SU-DHL-6 (cell line): ENCODE results near the gene SUPT4H1.
A peak's percentile ranks its signal among the peaks of the same experiment; 100 is the strongest.

Experiments
- H2AFZ ChIP-seq: fragments of 200-600 bp; sonication (generic); 2 replicates; pipeline ENCODE4 v1.6.1; 2014; ENCODE audit warnings: low read depth, mild to moderate bottlenecking, moderate library complexity, mixed read lengths, antibody characterized with exemption, low read length; ENCODE audit not compliant: severe bottlenecking
- H3F3A ChIP-seq: fragments of 200-600 bp; shearing (Covaris generic); 2 replicates; pipeline ENCODE4 v1.6.0; 2016; ENCODE audit warnings: antibody characterized with exemption, mild to moderate bottlenecking; ENCODE audit not compliant: insufficient read depth
- H3K27ac ChIP-seq: fragments of 200-600 bp; sonication (generic); 2 replicates; pipeline ENCODE4 v1.5.1; 2016; ENCODE audit warnings: low read depth, mild to moderate bottlenecking, low read length, moderate library complexity, mixed read lengths
- H3K27me3 ChIP-seq: fragments of 200-600 bp; sonication (generic), shearing (Covaris generic); 2 replicates; pipeline ENCODE4 v1.6.0; 2014; ENCODE audit warnings: mild to moderate bottlenecking, low read length
- H3K36me3 ChIP-seq: fragments of 200-600 bp; sonication (generic); 2 replicates; pipeline ENCODE4 v1.6.1; 2014; ENCODE audit warnings: mild to moderate bottlenecking, low read length, mixed read lengths
- H3K4me2 ChIP-seq: fragments of 300-600, 200-600 bp; shearing (Covaris generic), sonication (generic); 2 replicates; pipeline ENCODE4 v1.6.0; 2014; ENCODE audit warnings: low read length, low read depth, mild to moderate bottlenecking; ENCODE audit not compliant: poor library complexity, severe bottlenecking
- H3K4me3 ChIP-seq: fragments of 200-600 bp; sonication (generic); 2 replicates; pipeline ENCODE4 v1.5.1; 2014; ENCODE audit warnings: antibody characterized with exemption, low read length, mild to moderate bottlenecking, mixed read lengths; ENCODE audit not compliant: insufficient read depth, poor library complexity, severe bottlenecking
- H3K79me2 ChIP-seq: fragments of 200-600 bp; sonication (generic); 2 replicates; pipeline ENCODE4 v1.6.1; 2014; ENCODE audit warnings: mild to moderate bottlenecking, low read length, moderate library complexity; ENCODE audit not compliant: insufficient read depth
- H3K9ac ChIP-seq: fragments of 200-600 bp; sonication (generic); 2 replicates; pipeline ENCODE4 v1.7.0; 2014; ENCODE audit warnings: mild to moderate bottlenecking, low read length
- H3K9me2 ChIP-seq: fragments of 200-600 bp; sonication (generic); replicated peaks from 2 replicates; pipeline ENCODE4 v1.6.1; 2014; ENCODE audit warnings: low read length; ENCODE audit not compliant: insufficient read depth
- H3K9me3 ChIP-seq: fragments of 200-600 bp; sonication (generic); 2 replicates; pipeline ENCODE4 v1.6.1; 2014; ENCODE audit warnings: low read length, mixed read lengths; ENCODE audit not compliant: insufficient read depth
- H4K20me1 ChIP-seq: fragments of 200-600 bp; sonication (generic); 2 replicates; pipeline ENCODE4 v1.6.1; 2014; ENCODE audit warnings: low read depth, mild to moderate bottlenecking, antibody characterized with exemption, low read length, moderate library complexity, mixed read lengths
- CTCF ChIP-seq: fragments of 200-600 bp; sonication (generic); IDR thresholded peaks from one replicate; pipeline ENCODE4 v1.5.1; 2017; ENCODE audit warnings: antibody characterized with exemption, mild to moderate bottlenecking, low read length, moderate library complexity; ENCODE audit not compliant: insufficient read depth, poor library complexity, severe bottlenecking
- EZH2phosphoT487 ChIP-seq: fragments of 200-600 bp; sonication (generic), shearing (Covaris generic); conservative IDR thresholded peaks from 2 replicates; pipeline ENCODE4 v1.6.1; 2018; ENCODE audit warnings: mild to moderate bottlenecking, antibody characterized with exemption, low read length, moderate library complexity, mixed read lengths

The SUPT4H1 gene

DNA sequence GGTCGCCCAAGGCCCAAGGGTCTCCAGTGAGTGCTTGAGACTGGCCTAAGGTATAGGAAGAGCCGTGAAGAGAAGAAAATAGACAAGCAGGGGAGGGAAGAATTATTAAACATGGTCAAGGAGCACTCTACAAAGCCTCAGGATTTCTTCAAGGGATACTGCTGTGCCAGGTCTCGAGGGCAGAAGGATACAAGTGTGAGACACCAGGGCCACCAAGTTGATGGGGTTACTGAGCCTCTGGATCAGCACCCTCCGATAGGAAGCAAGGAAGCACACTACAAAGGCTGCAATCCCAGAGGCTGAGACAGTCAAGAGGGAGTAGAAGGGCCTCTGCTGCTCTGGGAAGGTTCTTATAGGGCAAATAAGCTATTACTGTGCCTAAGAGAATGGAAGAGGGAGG is 6.5 kb downstream of the SUPT4H1 start:
- H3K27me3 ChIP-seq: no peaks in the 10 kb centered on the region
- H2AFZ ChIP-seq: no peak overlapping the region
- H3F3A ChIP-seq: peaks cover 41% of the 10 kb centered on the region
- TF ChIP-seq CTCF: no peak
- no peak for TF ChIP-seq EZH2phosphoT487
- H3K36me3 ChIP-seq: peaks cover 16% of the 10 kb centered on the region; the same call in 1 of the 2 replicates
- peak overlapping the region; percentile 99 for H3K4me2 ChIP-seq
- peaks cover 49% of the 10 kb centered on the region for H3K79me2 ChIP-seq
- peak overlapping the region; percentile 87 for H3K9ac ChIP-seq
- H3K9me3 ChIP-seq: no peaks in the 10 kb centered on the region
- H3K9me2 ChIP-seq: no peaks in the 10 kb centered on the region
- H4K20me1 ChIP-seq: no peaks in the 10 kb centered on the region
- peak overlapping the region; percentile 97 for H3K27ac ChIP-seq
- H3K4me3 ChIP-seq: peak overlapping the region; percentile 54

DNA sequence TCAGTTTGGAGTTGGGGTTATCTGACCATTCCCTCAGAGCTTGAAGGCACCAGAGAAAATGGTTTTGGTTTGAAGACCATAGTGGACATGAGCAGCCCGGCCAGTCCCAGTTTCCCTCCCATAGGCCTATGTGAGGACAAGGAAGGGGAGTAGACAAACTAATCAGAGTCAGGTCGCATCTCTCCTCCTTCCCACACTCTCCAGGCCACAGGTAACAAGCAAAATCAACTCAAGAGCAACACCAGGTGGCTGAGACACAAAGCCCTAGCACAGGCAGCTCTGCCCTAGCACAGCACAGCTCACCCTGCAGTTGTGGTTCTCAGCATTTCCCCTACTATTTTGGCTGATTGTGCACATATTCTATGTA is 7.2 kb downstream of the SUPT4H1 start:
- Histone ChIP-seq H3K27ac (peak overlapping the region; percentile 97), H3K4me2 (peak overlapping the region; percentile 99), H3K9me2 (no peaks in the 10 kb centered on the region), H3K36me3 (peaks cover 16% of the 10 kb centered on the region; the same call in 1 of the 2 replicates), H3F3A (peaks cover 48% of the 10 kb centered on the region), H3K79me2 (peaks cover 56% of the 10 kb centered on the region), H2AFZ (no peak overlapping the region), H4K20me1 (no peaks in the 10 kb centered on the region), H3K4me3 (peak overlapping the region; percentile 54), H3K9ac (peak overlapping the region; percentile 87), H3K9me3 (no peaks in the 10 kb centered on the region), H3K27me3 (no peaks in the 10 kb centered on the region)
- TF ChIP-seq CTCF (peak; percentile 73), EZH2phosphoT487 (no peak)

DNA sequence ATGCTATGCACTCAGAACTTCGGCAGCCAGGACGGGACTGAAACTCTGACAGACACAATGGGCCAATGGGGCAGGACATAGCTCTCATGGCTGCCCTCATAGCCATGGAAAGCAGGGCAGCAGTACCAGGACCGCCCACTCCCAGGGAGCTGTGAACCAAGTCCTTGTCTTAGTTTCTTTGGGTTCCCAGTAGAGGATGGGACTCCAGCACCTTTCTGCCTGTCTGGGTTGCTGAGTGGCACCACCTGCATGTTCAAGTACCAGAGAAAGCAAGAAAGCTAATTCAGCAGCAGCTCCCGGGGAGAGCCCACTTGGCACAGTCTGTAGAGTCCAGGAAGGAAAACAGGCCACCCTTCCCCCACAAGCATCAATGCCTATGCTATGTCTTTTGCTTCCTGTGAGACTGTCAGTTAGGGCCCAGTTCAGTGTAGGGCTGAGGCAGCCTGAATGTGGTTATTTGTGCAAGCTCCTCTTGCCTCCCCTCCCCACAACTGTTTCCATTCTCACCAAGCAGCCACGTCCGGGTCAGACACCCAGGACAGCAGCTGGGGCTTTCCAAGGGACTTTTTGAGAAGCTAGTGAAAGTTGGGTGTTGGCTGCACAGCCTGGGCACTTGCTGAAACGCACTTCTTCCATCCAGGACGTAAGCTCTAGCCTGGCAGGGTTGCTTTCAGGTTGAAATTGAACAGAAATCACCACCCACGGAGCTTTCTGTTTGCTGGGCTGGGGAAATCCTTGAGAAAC is 7.8 kb downstream of the SUPT4H1 start:
- Histone ChIP-seq H3K9me3 (no peaks in the 10 kb centered on the region), H3K9me2 (no peaks in the 10 kb centered on the region), H3K4me3 (peak overlapping the region; percentile 54), H3K79me2 (peaks cover 62% of the 10 kb centered on the region), H4K20me1 (no peaks in the 10 kb centered on the region), H2AFZ (no peak overlapping the region), H3K27me3 (no peaks in the 10 kb centered on the region), H3K36me3 (peaks cover 13% of the 10 kb centered on the region; the same call in 1 of the 2 replicates), H3K27ac (peak overlapping the region; percentile 97), H3K4me2 (peak overlapping the region; percentile 99), H3K9ac (peak overlapping the region; percentile 87), H3F3A (peaks cover 54% of the 10 kb centered on the region)
- TF ChIP-seq EZH2phosphoT487: no peak
- TF ChIP-seq CTCF: no peak
